ENCODE results near the gene SYNPR.

SYNPR gene

DNA sequence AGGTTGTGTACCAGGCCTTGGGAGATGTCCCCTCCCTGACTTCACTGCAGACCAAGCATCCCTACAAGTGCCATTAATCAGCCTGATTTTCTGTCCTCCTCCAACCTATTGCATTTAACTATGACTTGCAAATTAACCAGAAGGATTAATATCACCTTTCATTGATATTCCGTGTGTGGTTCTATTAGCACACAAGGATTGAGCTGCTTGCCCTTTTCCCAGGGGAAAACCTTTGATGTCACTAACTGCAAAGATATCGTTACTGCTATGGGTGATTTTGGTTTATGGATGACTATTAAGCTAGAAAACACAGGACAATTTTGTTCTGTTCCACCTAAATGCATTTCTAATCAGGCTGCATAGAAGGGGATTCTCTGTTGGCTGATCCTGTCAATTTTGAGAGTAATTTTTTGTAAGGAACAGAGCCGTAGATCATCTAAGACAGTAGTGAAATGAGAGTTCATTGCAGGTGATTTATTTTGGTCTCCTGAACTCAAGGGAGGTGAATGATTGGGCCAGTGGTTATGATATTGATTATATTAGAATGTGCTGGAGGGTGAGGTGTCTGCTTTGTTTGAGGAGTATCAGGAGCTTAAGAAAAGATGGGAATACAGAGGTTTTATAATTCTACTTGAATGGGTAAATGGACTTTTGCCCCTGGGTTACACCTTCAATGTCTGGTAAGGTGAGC is 196.9 kb downstream of the SYNPR start:
- DNase-seq = no peak

DNA sequence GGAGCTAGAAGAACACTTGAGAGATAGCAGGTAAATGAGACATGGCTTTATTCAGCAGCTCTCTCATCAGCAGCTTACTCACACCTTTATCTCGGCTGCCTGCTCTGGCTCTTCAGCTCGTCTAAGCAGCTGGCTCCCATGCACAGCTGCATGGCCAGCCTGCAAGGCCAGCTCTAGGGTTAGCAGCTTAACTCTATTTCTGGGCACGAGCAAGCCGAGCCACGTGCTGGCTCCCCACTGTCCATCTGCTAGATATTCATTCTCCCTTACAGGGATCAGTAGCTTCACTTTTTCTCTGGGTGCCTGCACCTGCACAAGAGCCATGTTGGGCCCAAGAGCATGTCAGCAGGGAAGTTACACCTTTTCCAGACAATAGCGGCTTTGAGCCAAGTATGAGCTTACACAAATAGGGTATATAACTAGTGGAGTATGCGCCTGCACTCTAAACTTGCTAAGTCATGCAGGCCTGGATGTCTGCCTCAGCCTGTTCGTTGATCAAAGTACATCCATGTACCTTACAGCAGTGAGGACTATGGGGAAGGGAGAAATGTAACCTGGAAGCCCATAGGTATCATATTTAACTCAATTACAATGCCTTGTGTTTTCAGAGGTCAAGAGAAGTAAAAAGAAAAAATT is 199.5 kb downstream of the SYNPR start:
- DNase-seq = no peak

DNA sequence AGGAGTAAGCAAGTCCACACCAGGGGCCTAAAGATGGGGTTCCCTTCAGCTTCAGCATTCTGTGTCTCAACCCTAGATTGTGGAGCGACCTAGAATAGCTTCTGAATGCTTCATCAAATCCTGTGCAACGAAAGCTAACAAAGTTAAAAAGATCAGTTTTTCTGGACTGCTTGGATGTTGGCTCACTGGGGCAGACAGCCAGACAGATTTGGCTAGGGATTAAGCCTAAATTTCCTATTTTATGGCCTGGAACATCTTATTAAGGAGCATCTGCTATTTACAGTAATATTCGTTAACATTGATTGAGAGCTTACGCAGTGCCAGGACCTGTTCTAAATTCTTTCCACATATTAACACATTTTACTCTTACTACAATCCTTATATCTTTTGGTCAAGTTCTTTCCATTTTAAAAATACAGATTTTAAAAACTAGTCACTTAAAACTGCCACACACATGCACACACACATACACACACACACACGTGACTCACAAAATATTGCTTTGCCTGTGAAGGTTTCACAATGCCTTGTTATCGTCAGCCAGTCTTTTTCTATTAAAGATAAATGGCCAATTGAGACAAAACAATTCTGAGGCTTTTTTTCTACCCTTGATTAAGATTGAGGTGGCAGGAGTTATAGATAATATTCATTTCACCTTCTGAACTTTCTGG is 201.0 kb downstream of the SYNPR start:
- DNase-seq = no peak

DNA sequence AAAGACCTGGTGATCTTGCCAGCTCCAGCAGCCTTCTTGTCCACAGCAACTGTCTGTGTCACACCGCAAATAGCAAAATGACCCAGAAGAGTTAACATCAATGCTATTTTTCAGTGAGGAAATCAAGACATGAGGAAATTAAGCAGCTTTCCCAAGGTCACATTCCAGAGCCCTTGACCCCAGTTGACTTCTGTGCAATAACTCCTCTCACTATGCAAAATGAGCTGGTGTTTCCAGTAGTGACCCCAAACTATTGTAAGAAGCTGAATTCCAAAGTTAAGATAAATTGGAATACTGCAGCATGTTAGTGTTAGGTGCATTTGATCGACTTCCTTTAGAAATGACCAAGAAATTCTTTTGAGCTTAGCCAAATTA is 201.5 kb downstream of the SYNPR start:
- no peak for DNase-seq

DNA sequence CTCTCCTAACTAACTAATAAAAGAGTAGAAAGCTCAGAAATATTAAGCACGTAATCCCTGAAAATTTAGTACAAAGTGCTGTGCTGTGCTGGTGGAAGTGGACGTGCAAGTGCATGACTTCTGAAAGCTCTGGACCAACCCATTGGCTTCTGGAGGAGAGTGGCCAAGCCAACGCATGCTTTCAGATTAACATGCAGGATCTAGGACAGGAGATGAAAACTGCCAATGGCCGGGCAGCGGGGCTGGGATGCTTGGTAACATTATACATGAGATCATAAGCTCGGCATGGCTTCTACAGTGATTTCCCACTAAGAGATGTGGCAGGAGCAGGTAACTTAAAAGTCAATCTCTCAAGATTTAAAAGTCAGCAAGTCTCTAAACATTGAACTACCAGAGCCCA is 203.5 kb downstream of the SYNPR start:
- no peak for DNase-seq

DNA sequence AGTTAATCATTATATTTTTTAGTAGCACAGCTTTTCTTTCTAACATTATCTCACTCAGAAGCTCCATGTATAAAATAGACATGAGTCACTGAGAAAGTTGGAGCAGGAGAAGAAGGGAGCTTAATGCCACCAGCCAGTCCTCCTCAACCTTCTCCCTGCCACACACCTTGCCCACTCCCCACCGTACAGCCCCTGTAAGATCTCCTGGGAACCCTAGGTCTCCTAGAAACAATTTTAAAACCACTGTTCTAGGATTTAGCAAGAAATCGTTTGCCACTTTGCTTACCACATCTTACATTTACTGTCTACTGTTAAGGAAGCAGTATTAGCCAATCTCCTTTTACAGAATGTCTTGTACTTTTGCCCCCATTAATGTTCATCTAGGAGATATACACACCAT is 204.2 kb downstream of the SYNPR start:
- no peak for DNase-seq

DNA sequence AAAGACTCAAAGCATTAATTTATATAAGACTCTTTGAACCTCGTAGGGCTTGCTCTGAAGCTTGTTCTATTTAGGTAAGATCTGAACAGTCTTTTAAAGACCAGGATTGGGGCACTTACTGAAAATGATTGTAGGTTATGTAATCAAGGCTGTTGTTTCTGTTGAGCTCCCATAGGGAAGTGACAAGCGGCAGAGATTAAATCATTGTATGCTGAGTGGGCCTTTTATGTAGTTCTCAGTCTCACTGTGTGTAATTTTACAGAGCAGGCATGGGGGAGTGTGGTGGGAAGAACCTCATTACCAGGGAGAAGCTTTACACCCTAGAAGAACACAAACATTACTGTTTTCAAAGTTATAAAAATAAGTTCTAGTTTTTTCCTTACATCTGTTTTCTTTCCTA is 214.4 kb downstream of the SYNPR start:
- DNase-seq = no peak

DNA sequence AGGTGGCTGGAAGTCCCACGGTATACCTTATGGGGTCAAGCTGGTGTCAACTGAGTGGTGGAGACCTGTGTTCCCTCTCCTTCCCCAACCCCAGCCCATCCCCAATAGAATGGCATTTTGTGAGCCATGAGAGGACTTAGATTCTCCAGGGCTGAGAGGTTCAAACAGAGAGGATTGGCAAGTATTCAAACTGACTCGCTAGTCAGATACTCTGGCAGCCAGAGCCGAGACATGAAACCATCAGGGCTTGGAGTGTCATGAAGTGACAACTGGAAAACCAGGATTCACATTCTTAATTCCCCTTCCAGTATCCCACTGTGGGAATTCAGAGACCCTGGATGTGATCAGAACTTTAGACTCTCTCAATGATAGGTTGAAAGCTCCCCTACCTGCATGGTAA is 215.0 kb downstream of the SYNPR start:
- no peak for DNase-seq

DNA sequence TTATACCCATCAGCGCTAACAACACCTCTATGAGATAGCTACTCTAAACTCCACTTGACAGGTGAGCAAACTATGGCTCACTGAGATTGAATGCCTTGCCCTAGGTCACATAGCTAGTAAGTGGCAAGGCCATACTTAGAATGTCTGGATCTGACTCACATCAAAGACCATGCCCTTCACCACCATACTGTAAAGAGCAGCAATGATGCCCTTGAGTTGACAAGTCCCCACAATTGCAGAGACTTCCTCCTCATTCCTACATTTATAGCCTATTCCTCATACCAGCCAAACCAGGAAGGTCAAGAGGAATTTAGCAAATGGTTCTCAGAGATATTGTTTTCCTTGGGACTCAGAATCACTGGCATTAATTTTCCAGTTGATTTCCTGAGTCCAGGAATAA is 216.5 kb downstream of the SYNPR start:
- no peak for DNase-seq

DNA sequence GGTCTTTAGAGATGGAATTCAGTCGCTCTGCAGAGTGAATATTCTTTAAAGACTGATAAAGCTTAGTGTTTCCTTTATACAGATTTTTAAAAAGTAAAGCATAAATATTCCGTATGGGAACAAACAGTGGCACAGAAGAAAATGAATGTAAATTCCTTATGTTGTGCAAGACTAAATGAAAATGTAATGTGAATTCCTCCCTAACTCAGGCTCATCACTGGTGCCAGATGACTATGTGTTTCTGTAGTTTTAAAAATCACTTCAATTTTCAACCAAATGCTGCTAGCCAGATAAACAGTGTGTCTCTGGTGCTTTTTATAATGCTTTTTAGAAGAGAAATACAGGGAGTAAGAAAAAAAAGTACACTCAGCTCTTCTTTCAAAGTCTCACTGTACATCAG is 219.5 kb downstream of the SYNPR start:
- no peak for DNase-seq

DNA sequence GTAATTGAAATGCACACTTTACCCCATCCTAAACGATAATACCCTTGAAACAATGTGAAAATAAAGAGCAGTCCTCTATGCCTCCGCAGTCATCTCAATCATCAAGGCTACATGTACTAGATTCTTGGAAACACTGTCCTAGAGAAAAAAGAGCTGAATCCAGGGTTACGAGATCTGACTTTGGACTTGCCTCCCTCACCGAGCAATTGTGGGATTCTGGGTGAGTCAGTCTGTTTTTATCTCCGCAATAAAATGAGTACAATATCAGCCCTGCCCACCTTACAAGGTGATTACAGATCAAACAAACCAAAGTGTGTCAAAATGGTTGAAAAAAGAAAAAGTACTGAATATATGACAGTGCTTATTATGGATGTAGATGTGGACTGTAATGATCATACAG is 222.1 kb downstream of the SYNPR start:
- DNase-seq = no peak

DNA sequence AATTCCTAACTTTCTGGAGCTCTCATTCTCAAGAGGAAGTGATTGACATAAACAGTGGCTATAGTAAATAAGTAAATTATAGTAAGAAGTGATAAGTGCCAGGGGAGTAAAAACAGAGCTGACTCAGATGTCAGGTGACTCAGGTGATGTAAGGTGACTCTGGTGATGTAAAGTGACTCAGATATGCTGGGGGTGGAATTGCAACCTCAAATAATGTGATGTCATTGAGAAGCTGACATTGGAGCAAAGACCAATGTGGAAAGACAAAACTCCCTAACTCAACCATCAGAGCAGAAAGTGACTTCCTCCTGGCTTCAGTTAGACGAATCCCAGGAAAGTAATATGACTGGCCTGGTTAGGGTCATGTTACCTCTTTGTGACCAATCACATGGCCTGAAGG is 230.2 kb downstream of the SYNPR start:
- DNase-seq = no peak

DNA sequence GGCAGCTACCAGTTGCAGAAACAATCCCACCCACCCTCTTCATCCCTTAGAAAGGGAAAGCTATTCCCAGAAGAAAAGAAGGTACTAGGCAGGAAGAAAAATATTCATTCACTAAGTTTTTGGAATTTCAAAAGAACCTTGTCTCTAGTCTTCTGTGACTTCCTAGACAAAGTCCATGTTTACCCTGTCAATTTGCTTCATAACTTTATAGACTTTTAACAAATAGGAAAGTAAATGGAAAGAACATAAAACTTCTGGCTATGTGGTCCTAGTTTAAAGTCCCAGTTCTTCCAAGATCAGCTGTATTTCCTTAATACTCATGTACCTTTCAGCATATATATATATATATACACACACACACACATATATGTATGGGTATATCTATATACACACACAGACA is 230.7 kb downstream of the SYNPR start:
- DNase-seq = no peak

DNA sequence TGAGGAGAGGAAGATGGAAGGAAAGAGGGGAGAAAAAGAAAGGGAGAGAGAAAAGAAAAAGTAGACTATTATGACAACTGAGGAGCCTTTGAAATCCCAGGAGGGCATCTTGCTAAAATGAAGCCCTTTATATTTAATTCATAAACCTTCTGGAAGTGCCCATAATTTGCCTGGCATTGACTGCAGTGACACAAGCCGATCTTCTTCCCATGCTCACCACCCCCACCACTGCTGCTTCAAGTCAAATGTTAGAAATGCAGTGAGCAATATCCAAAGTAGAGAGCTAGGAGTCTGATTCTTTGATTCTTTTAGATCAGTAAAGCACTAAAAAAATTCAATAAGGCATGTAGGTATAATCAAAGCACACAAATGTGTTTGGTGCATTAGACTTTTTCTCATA is 235.7 kb downstream of the SYNPR start:
- DNase-seq = no peak

DNA sequence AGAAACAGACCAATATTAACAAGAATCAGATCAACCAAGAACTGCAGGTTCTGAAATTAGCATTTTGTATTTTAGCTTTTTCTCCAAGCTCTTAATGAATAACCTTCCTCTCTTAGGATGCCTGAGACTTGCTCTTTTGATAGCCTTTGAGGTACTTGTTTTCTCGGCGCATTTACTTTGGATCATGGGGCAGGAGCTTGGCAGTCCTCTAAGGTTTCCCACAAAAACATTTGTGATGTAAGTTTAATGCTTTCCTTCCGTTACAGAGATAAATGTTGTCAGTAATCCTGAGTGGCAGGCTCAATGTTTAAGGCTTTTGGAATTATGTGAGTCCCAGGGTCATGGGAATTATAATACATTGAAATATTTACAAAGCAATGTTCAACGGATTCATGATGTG is 236.6 kb downstream of the SYNPR start:
- no peak for DNase-seq

DNA sequence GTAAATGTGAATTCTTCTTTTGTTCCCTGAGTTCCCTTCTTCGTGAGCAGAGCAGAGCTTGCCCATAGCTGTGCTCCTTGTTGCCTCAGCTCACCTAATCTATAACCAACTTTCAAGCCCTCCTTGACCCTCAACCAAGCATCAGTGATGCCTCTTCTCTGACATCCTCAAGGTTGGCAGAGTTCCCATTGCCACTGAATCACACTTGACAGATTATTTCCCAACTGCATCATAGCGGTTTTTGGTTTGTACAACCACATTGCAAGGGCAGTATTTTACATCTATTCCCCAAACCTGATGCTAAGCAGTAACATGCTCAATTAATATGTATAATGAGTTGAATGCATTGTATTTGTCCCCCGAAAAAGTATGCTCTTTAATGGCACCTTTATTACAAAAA is 241.3 kb downstream of the SYNPR start:
- no peak for DNase-seq

DNA sequence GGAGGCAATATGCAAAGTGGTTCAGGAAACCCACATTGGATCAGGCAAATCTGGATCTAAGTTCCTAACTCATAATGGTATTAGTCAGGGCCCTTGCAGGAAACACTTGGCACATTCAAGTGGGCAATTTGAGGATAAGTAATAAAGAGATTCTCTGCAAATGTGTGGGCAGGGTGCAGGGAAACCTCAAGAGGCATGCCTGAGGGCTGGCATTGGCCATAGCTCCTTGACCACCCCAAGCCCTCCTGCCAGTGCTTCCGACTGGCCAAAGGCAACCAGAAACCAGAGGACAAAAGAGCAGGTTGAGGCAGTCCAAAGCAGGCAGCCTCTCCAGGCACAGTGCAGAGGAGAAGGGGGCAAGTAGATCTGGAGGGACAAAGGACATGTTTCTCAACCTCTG is 243.5 kb downstream of the SYNPR start:
- DNase-seq = no peak

DNA sequence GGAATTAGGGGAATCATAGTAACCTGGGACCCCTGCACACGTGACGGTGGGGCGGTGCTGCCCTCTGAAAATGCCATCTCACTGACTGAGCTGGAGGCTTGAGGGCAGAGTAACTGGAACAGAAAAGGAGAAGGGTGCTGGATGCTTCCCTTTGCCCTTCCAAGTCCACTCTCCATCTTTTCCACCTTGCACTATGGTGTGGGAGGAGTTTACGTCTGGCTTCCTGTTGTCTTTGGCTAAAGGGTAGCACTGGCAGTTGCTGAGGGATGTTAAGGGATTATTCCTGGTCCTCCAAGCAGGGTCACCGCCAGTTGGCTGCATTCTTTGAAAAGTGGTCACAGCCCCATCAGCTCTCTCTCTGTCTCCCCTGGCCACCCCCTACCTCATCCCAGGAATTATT is 245.0 kb downstream of the SYNPR start:
- no peak for DNase-seq

DNA sequence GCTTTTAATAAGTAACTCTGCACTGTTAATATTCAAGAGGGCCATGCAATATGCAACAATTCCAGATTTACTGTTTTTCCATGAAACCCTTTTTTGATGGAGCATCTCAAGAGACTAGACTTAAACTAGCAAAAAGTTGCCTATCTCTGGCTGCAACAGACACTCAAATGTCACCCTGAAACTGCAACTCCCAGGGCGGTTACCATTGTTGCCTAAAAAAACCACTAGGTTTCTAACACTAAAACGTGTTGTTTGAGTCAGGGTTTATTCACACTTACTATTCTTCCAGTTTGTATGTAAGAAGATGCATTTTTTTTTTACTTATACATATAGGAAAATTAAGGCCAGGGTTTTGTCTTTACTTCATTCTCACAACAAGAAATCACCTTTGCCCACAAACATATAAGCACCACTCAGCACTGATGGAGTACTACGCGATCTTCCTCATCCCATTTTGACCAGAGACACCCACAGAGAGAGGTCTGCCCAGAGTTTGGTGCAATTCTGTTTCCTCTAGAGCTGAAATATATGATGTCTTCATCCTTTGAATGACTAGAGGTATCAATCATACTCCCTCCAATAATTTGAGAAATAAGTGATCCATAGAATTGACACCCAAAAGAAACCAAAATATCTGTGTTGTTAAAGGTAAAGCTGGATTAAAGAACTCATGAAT is 250.4 kb downstream of the SYNPR start:
- DNase-seq = no peak

DNA sequence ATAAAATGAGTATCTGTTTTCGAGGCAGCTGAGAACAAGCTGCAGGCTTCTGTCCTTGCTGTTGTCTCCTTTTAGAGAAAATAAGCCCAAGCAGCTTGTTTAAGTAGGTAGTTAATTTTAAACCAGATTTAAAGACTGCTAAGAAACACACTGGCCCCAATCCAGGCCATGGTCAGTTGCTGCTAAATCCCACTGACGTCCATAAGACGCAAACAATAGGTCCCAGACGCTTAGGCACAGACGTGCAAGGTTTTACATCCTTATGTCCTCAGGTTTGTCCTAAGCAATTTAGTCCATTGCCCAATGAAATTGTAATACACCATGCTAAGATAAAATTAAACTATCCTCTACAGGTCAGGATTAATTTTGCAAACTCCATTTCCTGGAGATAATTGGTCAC is 254.4 kb downstream of the SYNPR start:
- DNase-seq = no peak

DNA sequence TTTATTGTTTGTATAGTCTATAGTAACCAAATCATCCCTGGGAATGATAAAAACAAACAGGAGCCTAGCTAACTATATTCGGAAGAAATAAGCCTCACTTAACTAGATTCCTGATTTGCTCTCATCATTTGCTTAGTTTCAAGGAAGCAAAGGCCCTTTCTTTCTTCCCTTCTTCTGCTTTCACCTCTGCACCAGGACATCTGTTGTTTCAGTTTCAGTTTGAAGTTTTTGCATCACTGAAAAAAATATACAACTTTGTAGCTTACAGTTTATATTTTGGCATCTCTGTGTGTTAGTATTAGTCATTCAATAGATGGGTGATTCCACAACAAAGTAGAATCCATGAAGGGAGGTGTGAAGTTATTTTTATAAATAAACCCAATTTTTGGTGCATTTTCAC is 260.8 kb downstream of the SYNPR start:
- no peak for DNase-seq

DNA sequence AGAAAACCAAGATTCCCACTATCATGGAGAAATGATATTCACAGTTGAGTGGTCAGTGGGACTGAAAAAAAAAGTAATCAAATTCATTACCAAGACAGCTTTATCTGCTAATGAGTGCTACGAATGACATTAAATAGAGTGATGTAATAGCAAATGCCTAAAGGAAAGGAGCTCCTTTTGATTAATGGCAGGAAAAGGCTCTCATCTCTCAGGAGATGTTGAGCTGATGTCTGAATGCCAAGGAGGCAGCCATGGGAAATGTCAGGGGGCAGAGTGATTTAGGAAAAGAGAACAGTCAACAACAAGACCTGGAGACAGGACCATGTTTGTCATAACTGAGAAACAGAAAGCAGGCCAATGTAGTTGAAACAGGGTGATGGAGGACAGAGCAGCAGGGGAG is 277.7 kb downstream of the SYNPR start:
- no peak for DNase-seq

DNA sequence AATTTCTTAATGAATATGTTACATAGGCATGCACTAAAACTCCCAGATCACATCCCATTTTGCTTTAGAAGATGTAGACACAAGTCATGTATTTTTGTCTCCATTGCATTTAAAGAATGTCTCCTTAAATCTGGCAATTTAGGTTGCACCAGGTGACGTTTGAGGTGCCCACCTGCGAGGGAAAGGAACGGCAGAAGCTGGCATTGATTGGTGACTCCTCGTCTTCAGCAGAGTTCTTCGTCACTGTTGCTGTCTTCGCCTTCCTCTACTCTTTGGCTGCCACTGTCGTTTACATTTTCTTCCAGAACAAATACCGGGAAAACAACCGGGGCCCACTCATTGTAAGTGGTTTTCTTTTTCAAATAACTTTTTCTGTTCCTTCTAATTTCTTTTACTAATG is 278.3 kb downstream of the SYNPR start:
- no peak for DNase-seq

DNA sequence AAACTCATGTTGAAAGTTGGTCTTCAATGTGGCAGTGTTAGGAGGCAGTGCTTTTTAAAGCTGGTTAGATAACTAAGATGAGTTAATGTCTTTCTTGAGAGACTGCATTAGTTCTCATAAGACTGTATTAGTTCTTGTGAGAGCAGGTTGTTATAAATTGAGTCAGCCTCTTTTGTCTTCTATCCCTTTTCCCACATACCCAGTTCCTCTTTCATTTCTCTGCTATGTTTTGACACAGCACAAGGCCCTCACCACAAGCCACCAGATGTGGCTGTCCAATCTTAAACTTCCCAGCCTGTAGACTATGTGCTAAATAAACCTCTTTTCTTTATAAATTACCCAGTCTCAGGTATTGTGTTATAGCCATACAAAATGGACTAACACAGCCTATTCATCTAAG is 279.8 kb downstream of the SYNPR start:
- no peak for DNase-seq
